ENCODE results near the gene METRNL. TPM values are rescaled to one million over a fixed set of nuclear protein-coding genes. Genes with fewer than 3 reads are reported as not detected.

Gene METRNL
- total RNA-seq, 1 donor, result 72.7 TPM

- Histone ChIP-seq H3K9me3 (ENCODE audit: low read depth, low read length) (no peaks in the 10 kb centered on the region), H3K27me3 (ENCODE audit: insufficient read depth, low read length) (peaks cover 8% of the 10 kb centered on the region), H3K4me3 (ENCODE audit: low read length) (peak overlapping the region; percentile 59), H3K4me1 (ENCODE audit: insufficient read depth, low read length) (peaks cover 47% of the 10 kb centered on the region)
These were observed 563 bp downstream of the METRNL start for GRCh38 chr17:83079766-83080578.

- no peaks in the 10 kb centered on the region for H3K9me3 ChIP-seq (ENCODE audit: low read depth, low read length)
- H3K4me3 ChIP-seq (ENCODE audit: low read length), result peak overlapping the region; percentile 59
- peaks cover 52% of the 10 kb centered on the region for H3K4me1 ChIP-seq (ENCODE audit: insufficient read depth, low read length)
- peaks cover 8% of the 10 kb centered on the region for H3K27me3 ChIP-seq (ENCODE audit: insufficient read depth, low read length)
These were observed 1.1 kb downstream of the METRNL start for GRCh38 chr17:83080579-83080857.

- H3K9me3 ChIP-seq (ENCODE audit: low read depth, low read length), result no peaks in the 10 kb centered on the region
- H3K4me3 ChIP-seq (ENCODE audit: low read length), result peak overlapping the region; percentile 59
- peaks cover 8% of the 10 kb centered on the region for H3K27me3 ChIP-seq (ENCODE audit: insufficient read depth, low read length)
- peaks cover 58% of the 10 kb centered on the region for H3K4me1 ChIP-seq (ENCODE audit: insufficient read depth, low read length)
These were observed 1.7 kb downstream of the METRNL start for GRCh38 chr17:83080858-83081683.

GRCh38 chr17:83081684-83082201, 2.3 kb downstream of the METRNL start:
- Histone ChIP-seq H3K9me3 (ENCODE audit: low read depth, low read length) (no peaks in the 10 kb centered on the region), H3K4me3 (ENCODE audit: low read length) (peak overlapping the region; percentile 59), H3K4me1 (ENCODE audit: insufficient read depth, low read length) (peaks cover 64% of the 10 kb centered on the region), H3K27me3 (ENCODE audit: insufficient read depth, low read length) (peaks cover 8% of the 10 kb centered on the region)

- Histone ChIP-seq H3K27me3 (ENCODE audit: insufficient read depth, low read length) (peaks cover 8% of the 10 kb centered on the region), H3K4me1 (ENCODE audit: insufficient read depth, low read length) (peaks cover 71% of the 10 kb centered on the region), H3K4me3 (ENCODE audit: low read length) (no peak overlapping the region), H3K9me3 (ENCODE audit: low read depth, low read length) (no peaks in the 10 kb centered on the region)
These were observed 3.0 kb downstream of the METRNL start for GRCh38 chr17:83082424-83082823.

GRCh38 chr17:83082909-83083367, 3.5 kb downstream of the METRNL start:
- H3K9me3 ChIP-seq (ENCODE audit: low read depth, low read length), result no peaks in the 10 kb centered on the region
- no peak overlapping the region for H3K4me3 ChIP-seq (ENCODE audit: low read length)
- peaks cover 8% of the 10 kb centered on the region for H3K27me3 ChIP-seq (ENCODE audit: insufficient read depth, low read length)
- peaks cover 76% of the 10 kb centered on the region for H3K4me1 ChIP-seq (ENCODE audit: insufficient read depth, low read length)

- Histone ChIP-seq H3K4me3 (ENCODE audit: low read length) (no peak overlapping the region), H3K27me3 (ENCODE audit: insufficient read depth, low read length) (peaks cover 2% of the 10 kb centered on the region), H3K9me3 (ENCODE audit: low read depth, low read length) (no peaks in the 10 kb centered on the region), H3K4me1 (ENCODE audit: insufficient read depth, low read length) (peaks cover 77% of the 10 kb centered on the region)
These were observed 4.2 kb downstream of the METRNL start for GRCh38 chr17:83083368-83084201.

- no peaks in the 10 kb centered on the region for H3K9me3 ChIP-seq (ENCODE audit: low read depth, low read length)
- H3K4me3 ChIP-seq (ENCODE audit: low read length), result no peak overlapping the region
- no peaks in the 10 kb centered on the region for H3K27me3 ChIP-seq (ENCODE audit: insufficient read depth, low read length)
- H3K4me1 ChIP-seq (ENCODE audit: insufficient read depth, low read length), result peaks cover 80% of the 10 kb centered on the region
These were observed 4.8 kb downstream of the METRNL start for GRCh38 chr17:83084214-83084613.

GRCh38 chr17:83084621-83085056, 5.2 kb downstream of the METRNL start:
- Histone ChIP-seq H3K9me3 (ENCODE audit: low read depth, low read length) (no peaks in the 10 kb centered on the region), H3K4me3 (ENCODE audit: low read length) (no peak overlapping the region), H3K27me3 (ENCODE audit: insufficient read depth, low read length) (no peaks in the 10 kb centered on the region), H3K4me1 (ENCODE audit: insufficient read depth, low read length) (peaks cover 84% of the 10 kb centered on the region)

- Histone ChIP-seq H3K9me3 (ENCODE audit: low read depth, low read length) (no peaks in the 10 kb centered on the region), H3K4me3 (ENCODE audit: low read length) (no peak overlapping the region), H3K4me1 (ENCODE audit: insufficient read depth, low read length) (peaks cover 86% of the 10 kb centered on the region), H3K27me3 (ENCODE audit: insufficient read depth, low read length) (no peaks in the 10 kb centered on the region)
These were observed 5.7 kb downstream of the METRNL start for GRCh38 chr17:83085103-83085502.

GRCh38 chr17:83085526-83086198, 6.3 kb downstream of the METRNL start:
- Histone ChIP-seq H3K4me3 (ENCODE audit: low read length) (no peak overlapping the region), H3K4me1 (ENCODE audit: insufficient read depth, low read length) (peaks cover 86% of the 10 kb centered on the region), H3K27me3 (ENCODE audit: insufficient read depth, low read length) (no peaks in the 10 kb centered on the region), H3K9me3 (ENCODE audit: low read depth, low read length) (no peaks in the 10 kb centered on the region)

- no peaks in the 10 kb centered on the region for H3K9me3 ChIP-seq (ENCODE audit: low read depth, low read length)
- H3K4me1 ChIP-seq (ENCODE audit: insufficient read depth, low read length), result peaks cover 84% of the 10 kb centered on the region
- no peak overlapping the region for H3K4me3 ChIP-seq (ENCODE audit: low read length)
- H3K27me3 ChIP-seq (ENCODE audit: insufficient read depth, low read length), result no peaks in the 10 kb centered on the region
These were observed 6.9 kb downstream of the METRNL start for GRCh38 chr17:83086199-83086880.

- Histone ChIP-seq H3K9me3 (ENCODE audit: low read depth, low read length) (no peaks in the 10 kb centered on the region), H3K4me3 (ENCODE audit: low read length) (no peak overlapping the region), H3K4me1 (ENCODE audit: insufficient read depth, low read length) (peaks cover 76% of the 10 kb centered on the region), H3K27me3 (ENCODE audit: insufficient read depth, low read length) (no peaks in the 10 kb centered on the region)
These were observed 7.7 kb downstream of the METRNL start for GRCh38 chr17:83086907-83087787.

Measured in mononuclear cell (primary cell).